ENCODE measurements around the gene PNCK.

The PNCK gene

DNA sequence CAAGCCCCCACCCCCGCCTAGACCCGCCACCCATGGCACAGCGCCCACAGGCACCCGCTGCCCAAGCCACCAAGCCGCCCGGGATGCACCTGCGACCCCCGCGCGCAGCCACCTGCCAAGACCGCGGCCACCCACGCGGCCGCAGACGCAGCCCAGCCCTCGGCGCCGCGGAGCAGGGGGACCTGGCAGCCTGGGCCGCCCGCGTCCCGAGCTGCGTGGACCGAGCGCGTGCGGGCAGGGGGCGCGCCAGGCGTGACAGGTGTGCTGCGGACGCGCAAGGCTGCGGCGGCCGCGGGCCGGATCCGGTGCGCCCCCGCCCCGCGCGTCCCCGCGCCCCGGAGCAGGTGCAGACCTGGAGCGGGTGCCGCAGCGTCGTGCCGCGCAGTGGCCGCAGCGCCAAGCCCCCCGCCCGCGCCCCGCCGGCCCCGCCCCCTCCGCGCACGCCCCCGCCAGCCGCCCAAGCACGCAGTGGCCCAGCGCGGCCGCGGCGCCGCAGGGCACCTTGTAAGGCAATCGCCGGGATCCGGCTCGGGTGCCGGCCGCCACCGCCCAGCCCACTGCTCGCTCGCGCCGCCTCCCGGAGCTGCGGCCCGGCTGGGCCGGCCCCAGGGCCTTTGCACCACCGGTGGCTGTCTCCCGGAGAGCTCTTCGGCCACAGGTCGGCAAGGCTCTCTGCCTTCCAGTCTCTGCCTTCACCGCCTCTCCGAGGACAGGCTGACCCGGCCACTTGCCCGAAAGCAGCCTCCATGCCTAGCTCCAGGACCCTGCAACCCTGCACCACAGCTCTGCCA is at the start of gene PNCK:
PNCK (minus strand) TSS at position 386 of the 791 bp plus-strand sequence. CDS start 737 bp downstream, outside the sequence.
- no peak for TF ChIP-seq YY1 (IDR thresholded peaks at IDR 0.05; ENCODE audit: low read depth)
- TF ChIP-seq, protein P1, sequence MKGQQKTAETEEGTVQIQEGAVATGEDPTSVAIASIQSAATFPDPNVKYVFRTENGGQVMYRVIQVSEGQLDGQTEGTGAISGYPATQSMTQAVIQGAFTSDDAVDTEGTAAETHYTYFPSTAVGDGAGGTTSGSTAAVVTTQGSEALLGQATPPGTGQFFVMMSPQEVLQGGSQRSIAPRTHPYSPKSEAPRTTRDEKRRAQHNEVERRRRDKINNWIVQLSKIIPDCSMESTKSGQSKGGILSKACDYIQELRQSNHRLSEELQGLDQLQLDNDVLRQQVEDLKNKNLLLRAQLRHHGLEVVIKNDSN (IDR thresholded peaks at IDR 0.05): no peak
- no peak for TF ChIP-seq NFIC (IDR thresholded peaks at IDR 0.05)
- TF ChIP-seq TEAD4 (IDR thresholded peaks at IDR 0.05): no peak
- TF ChIP-seq ZBTB7A (IDR thresholded peaks at IDR 0.05; ENCODE audit: low read depth): no peak
- TF ChIP-seq, protein P2, sequence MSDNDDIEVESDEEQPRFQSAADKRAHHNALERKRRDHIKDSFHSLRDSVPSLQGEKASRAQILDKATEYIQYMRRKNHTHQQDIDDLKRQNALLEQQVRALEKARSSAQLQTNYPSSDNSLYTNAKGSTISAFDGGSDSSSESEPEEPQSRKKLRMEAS (IDR thresholded peaks at IDR 0.05): no peak
- no peak for TF ChIP-seq EGR1 (IDR thresholded peaks at IDR 0.05)
- no peak for TF ChIP-seq TAF1 (IDR thresholded peaks at IDR 0.05; ENCODE audit: low read depth)
- TF ChIP-seq TCF12 (IDR thresholded peaks at IDR 0.05; ENCODE audit: low read depth): no peak
- no peak for TF ChIP-seq RAD21 (IDR thresholded peaks at IDR 0.05; ENCODE audit: low read depth)
- no peak for TF ChIP-seq CREB1 (IDR thresholded peaks at IDR 0.05; ENCODE audit: low read depth)
- TF ChIP-seq FOXM1 (IDR thresholded peaks at IDR 0.05; ENCODE audit: borderline replicate concordance, low read depth): no peak
- no peak for TF ChIP-seq EP300 (IDR thresholded peaks at IDR 0.05; ENCODE audit: borderline replicate concordance)
- no peak for TF ChIP-seq CEBPB (IDR thresholded peaks at IDR 0.05)
- TF ChIP-seq, protein P3, sequence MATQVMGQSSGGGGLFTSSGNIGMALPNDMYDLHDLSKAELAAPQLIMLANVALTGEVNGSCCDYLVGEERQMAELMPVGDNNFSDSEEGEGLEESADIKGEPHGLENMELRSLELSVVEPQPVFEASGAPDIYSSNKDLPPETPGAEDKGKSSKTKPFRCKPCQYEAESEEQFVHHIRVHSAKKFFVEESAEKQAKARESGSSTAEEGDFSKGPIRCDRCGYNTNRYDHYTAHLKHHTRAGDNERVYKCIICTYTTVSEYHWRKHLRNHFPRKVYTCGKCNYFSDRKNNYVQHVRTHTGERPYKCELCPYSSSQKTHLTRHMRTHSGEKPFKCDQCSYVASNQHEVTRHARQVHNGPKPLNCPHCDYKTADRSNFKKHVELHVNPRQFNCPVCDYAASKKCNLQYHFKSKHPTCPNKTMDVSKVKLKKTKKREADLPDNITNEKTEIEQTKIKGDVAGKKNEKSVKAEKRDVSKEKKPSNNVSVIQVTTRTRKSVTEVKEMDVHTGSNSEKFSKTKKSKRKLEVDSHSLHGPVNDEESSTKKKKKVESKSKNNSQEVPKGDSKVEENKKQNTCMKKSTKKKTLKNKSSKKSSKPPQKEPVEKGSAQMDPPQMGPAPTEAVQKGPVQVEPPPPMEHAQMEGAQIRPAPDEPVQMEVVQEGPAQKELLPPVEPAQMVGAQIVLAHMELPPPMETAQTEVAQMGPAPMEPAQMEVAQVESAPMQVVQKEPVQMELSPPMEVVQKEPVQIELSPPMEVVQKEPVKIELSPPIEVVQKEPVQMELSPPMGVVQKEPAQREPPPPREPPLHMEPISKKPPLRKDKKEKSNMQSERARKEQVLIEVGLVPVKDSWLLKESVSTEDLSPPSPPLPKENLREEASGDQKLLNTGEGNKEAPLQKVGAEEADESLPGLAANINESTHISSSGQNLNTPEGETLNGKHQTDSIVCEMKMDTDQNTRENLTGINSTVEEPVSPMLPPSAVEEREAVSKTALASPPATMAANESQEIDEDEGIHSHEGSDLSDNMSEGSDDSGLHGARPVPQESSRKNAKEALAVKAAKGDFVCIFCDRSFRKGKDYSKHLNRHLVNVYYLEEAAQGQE (IDR thresholded peaks at IDR 0.05; ENCODE audit: low read depth): no peak

DNA sequence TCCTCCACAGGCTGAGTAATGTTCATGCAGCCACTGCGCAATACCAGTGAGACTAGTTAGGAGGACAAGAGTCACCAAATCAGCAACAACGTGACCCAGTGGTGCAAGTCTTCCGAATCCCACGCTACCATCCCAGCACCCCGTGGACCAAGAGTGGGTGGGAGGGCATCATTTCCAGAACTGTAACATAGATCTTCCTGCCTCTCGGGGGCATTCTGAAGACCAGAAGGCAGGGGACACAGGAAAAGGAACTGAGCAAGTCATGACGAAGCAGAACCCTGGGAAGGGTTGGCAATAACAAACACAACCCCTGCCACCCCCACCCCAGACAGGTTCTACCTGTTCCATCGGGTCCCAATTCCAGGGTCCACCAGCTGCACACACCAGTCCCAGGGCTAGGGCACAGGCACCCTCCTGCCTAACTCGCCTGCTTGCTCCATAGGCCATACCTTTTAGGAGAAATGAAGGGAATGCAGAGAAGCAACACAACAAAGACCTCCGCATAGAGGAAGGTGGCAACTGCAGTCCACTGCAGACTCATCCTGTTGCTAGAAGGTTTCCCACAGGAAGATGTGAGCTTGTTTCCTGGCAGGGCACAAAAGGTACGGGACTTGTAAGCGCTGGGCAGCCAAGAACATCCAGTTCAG is 49.2 kb upstream of the PNCK start:
- TF ChIP-seq FOXM1 (IDR thresholded peaks at IDR 0.05; ENCODE audit: borderline replicate concordance, low read depth) (no peak), YY1 (IDR thresholded peaks at IDR 0.05; ENCODE audit: low read depth) (no peak), EGR1 (IDR thresholded peaks at IDR 0.05) (no peak), TEAD4 (IDR thresholded peaks at IDR 0.05) (no peak), NFIC (IDR thresholded peaks at IDR 0.05) (no peak), TAF1 (IDR thresholded peaks at IDR 0.05; ENCODE audit: low read depth) (no peak), ZBTB7A (IDR thresholded peaks at IDR 0.05; ENCODE audit: low read depth) (no peak), CREB1 (IDR thresholded peaks at IDR 0.05; ENCODE audit: low read depth) (no peak), RAD21 (IDR thresholded peaks at IDR 0.05; ENCODE audit: low read depth) (no peak), TCF12 (IDR thresholded peaks at IDR 0.05; ENCODE audit: low read depth) (no peak), EP300 (IDR thresholded peaks at IDR 0.05; ENCODE audit: borderline replicate concordance) (no peak), CEBPB (IDR thresholded peaks at IDR 0.05) (no peak)
- TF ChIP-seq, protein P2 (IDR thresholded peaks at IDR 0.05): no peak
- TF ChIP-seq, protein P3 (IDR thresholded peaks at IDR 0.05; ENCODE audit: low read depth): no peak
- TF ChIP-seq, protein P1 (IDR thresholded peaks at IDR 0.05): no peak

DNA sequence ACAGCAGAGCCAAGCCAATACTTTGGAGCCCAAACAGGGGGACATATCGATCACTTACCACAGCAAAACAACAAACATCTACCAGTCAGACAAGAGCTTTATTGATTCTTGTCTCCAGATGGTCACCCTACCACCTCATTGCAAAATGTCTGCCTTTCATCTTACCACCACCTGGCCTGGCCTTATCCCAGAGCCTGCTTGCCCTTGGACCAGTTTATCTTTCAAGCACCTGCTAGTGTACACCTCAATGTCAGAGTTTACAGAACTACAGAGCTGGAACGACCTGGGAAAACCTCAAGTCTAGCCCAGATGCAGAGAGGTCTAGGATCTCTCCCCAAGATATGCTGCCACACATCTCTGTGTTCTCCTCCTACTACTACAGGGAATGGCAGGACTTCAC is 46.1 kb upstream of the PNCK start:
- no peak for TF ChIP-seq ZBTB7A (IDR thresholded peaks at IDR 0.05; ENCODE audit: low read depth)
- TF ChIP-seq, protein P3 (IDR thresholded peaks at IDR 0.05; ENCODE audit: low read depth): no peak
- no peak for TF ChIP-seq RAD21 (IDR thresholded peaks at IDR 0.05; ENCODE audit: low read depth)
- TF ChIP-seq FOXM1 (IDR thresholded peaks at IDR 0.05; ENCODE audit: borderline replicate concordance, low read depth): no peak
- TF ChIP-seq EP300 (IDR thresholded peaks at IDR 0.05; ENCODE audit: borderline replicate concordance): no peak
- TF ChIP-seq TCF12 (IDR thresholded peaks at IDR 0.05; ENCODE audit: low read depth): no peak
- no peak for TF ChIP-seq YY1 (IDR thresholded peaks at IDR 0.05; ENCODE audit: low read depth)
- TF ChIP-seq, protein P2 (IDR thresholded peaks at IDR 0.05): no peak
- TF ChIP-seq NFIC (IDR thresholded peaks at IDR 0.05): no peak
- no peak for TF ChIP-seq TAF1 (IDR thresholded peaks at IDR 0.05; ENCODE audit: low read depth)
- TF ChIP-seq, protein P1 (IDR thresholded peaks at IDR 0.05): no peak
- TF ChIP-seq CEBPB (IDR thresholded peaks at IDR 0.05): no peak
- TF ChIP-seq EGR1 (IDR thresholded peaks at IDR 0.05): no peak
- no peak for TF ChIP-seq TEAD4 (IDR thresholded peaks at IDR 0.05)
- TF ChIP-seq CREB1 (IDR thresholded peaks at IDR 0.05; ENCODE audit: low read depth): no peak
